GM20000 (cell line): ENCODE measurements around the gene SEMA5A.

Experiments used
- DNase-seq: peaks from one replicate; pipeline ENCODE4 v3.0.0; 2012; ENCODE audit warnings: low spot score
- TF ChIP-seq, protein P1 (sequence below): IDR thresholded peaks from 2 replicates; pipeline ENCODE4 v1.5.1; 2012; ENCODE audit warnings: mild to moderate bottlenecking, control low read depth; ENCODE audit errors: extremely low read depth, missing control alignments

Gene SEMA5A

DNA sequence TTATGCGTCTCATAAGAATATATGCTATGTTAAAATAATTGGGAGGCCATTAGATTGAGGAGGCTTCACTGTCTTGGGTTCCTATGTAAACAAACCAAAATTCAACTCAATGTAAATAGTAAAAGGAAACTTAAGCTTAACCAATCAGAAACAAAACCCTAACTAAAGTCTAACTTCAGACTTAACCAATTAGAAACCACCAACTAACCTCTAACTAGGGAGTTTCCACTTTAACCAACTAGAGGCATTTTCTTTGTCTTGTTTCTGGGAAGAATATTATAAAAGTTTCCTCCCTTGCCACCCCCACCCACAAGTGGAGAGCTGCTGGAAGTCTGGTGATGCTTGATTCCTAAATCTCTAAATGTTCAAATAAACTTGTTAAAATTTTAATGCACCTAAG, 214.5 kb downstream of the SEMA5A start:
- TF ChIP-seq, protein P1, sequence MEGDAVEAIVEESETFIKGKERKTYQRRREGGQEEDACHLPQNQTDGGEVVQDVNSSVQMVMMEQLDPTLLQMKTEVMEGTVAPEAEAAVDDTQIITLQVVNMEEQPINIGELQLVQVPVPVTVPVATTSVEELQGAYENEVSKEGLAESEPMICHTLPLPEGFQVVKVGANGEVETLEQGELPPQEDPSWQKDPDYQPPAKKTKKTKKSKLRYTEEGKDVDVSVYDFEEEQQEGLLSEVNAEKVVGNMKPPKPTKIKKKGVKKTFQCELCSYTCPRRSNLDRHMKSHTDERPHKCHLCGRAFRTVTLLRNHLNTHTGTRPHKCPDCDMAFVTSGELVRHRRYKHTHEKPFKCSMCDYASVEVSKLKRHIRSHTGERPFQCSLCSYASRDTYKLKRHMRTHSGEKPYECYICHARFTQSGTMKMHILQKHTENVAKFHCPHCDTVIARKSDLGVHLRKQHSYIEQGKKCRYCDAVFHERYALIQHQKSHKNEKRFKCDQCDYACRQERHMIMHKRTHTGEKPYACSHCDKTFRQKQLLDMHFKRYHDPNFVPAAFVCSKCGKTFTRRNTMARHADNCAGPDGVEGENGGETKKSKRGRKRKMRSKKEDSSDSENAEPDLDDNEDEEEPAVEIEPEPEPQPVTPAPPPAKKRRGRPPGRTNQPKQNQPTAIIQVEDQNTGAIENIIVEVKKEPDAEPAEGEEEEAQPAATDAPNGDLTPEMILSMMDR, result no peak

DNA sequence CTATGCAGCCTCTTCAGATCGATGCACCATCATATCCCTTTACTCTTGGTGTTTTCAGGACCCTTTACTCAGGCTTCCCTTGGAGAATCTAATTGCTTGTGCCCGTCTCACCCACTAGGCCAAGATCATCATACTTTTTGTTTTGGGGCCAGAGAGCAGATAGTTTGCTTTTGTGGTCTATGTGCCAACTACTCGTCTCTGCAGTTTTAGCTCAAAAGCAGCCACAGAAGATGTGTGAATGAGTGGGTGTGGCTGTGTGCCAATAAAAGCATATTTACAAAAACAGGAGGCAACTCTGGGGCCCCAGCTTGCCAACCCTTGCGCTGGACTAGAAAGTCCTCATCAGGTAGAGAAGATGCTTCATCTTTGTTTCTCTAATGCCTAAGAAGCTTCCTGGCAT, 216.8 kb downstream of the SEMA5A start:
- TF ChIP-seq, protein P1, result no peak
- DNase-seq, result no peak

More for the DNA sequence above, 214.5 kb downstream of the SEMA5A start:
- no peak for DNase-seq

DNA sequence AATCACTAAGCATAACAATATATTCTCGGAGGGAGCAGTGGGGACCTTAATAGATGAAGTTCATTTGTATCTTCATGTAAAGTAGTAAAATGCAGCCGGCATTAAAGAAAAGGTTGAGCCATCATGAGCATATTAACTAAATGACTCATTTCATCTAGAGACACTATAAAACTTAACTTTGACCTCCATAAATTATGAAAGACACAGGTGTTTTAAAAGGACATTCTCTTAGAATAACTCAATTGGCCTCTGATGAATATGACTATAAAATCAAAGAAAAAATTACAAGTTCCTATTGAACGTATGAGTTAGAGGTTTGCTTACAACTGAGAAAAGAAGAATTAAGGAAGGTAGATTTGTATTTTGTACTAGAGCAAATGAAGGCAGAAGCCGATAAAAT, 220.3 kb downstream of the SEMA5A start:
- no peak for DNase-seq
- TF ChIP-seq, protein P1, result no peak

DNA sequence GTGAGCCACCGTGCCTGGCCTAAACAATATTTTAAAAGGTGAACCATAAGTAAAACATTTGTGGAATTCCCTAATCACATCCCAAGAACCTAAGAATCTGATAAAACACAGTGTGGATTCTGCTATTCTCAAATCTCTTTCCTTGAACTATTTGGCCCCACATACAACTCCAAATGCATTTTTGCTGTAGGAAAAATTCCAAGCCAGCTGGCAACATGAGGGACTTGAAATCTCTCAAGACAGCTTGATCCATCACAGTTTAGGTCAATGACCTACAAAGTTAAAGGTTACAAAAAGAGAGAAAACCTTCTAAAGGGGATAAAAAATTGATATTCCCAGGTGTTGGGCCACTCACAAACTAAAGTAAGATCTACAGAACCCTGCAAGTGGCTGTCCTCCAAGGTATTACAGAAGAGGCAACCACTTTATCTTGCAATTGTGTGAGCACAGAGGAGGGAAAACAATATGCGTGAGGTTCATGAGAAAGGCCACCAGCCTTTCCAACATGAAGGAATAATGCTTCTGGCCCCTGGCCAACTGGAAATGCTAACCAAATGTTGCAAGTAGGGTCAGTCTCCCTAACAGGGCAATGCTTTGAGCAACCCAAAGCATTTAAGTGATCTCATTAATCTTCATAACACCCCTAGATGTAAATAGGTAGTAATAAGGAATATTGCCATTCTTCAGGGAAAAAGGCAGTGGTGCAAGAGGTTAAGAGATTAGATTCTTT, 221.4 kb downstream of the SEMA5A start:
- DNase-seq, result no peak
- TF ChIP-seq, protein P1, result no peak

DNA sequence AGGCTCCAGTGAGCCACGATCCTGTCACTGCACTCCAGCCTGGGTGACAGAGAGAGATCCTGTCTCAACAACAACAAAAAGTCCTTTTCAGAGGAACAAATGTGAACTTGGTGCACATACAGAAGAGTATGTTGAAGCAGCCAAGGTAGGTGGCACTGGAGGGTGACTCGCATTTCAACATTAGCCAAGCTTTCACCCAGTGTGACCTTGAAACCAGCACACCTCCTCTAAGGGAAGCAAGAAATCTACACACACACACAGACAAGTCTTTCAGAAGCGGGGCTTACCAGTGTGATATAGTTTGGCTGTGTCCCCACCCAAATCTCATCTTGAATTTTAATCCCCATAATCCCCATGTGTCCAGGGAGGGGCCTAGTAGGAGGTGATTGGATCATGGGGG, 225.2 kb downstream of the SEMA5A start:
- DNase-seq, result no peak
- TF ChIP-seq, protein P1, result no peak

DNA sequence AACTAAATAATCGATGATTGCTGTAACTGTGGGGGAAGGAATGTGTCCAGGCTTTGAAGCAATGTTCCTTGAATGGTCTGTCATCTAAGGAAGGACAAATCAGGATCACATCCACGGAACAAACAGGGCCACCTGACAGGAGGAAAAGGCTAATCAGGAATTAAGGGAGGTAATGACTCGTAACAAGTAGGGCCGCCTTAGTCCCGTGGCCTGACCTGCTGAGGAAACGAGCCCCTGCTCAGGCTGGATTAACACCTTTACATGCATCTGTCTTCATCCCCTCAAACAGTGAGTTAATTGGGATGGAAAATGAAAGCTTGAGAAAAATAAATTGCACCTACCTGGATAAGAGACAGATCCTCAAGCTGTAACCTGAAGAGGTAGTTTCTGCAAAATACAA, 227.8 kb downstream of the SEMA5A start:
- TF ChIP-seq, protein P1, result no peak
- DNase-seq, result no peak

DNA sequence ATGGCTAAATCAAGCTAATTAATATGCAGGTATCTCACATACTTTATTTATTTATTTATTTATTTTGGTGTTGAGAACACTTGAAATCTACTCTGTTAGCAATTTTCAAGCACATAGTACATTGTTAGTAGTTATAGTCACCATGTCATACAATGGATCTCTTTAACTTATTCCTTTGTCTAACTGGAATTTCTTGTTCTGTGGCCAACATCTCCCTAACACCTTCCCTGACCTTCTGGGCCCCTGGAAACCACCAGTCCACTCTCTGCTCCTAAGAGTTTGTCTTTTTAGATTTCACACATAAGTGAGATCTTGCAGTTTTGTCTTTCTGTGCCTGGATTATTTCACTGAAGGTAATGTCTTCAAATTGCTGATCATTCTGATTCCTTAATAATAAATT, 229.1 kb downstream of the SEMA5A start:
- TF ChIP-seq, protein P1, result no peak

More for the DNA sequence above, 229.1 kb downstream of the SEMA5A start:
- no peak for DNase-seq
